Kidney glomerular epithelial cell (primary cell): ENCODE results near the gene ADGRE3.
"Not testable (repeated sequence)": the region's sequence is repeated elsewhere in the genome, so short reads cannot be mapped to it uniquely, and the experiment has no call there.

Experiments
- DNase-seq: peaks from one replicate; lab custom pipeline; 2025; lab: John Stamatoyannopoulos, UW

The ADGRE3 gene

GRCh38 chr19:14670408-14670807, 4.2 kb downstream of the ADGRE3 start:
- DNase-seq: no peak

- no peak for DNase-seq
Observed at GRCh38 chr19:14669940-14670339, 4.7 kb downstream of the ADGRE3 start.

- DNase-seq: no peak
Observed at GRCh38 chr19:14661372-14661924, 13.2 kb downstream of the ADGRE3 start.

GRCh38 chr19:14659874-14660489, 14.7 kb downstream of the ADGRE3 start:
- DNase-seq: no peak

- no peak for DNase-seq
Observed at GRCh38 chr19:14655726-14656125, 18.9 kb downstream of the ADGRE3 start.

GRCh38 chr19:14654786-14655560, 19.7 kb downstream of the ADGRE3 start:
- DNase-seq: no peak

- no peak for DNase-seq
Observed at GRCh38 chr19:14650161-14650560, 24.5 kb downstream of the ADGRE3 start.

GRCh38 chr19:14649020-14649419, 25.6 kb downstream of the ADGRE3 start:
- no peak for DNase-seq

- no peak for DNase-seq
Observed at GRCh38 chr19:14648506-14648905, 26.1 kb downstream of the ADGRE3 start.

GRCh38 chr19:14639536-14640277, 34.9 kb downstream of the ADGRE3 start:
- DNase-seq: no peak

GRCh38 chr19:14632286-14632685, 42.4 kb downstream of the ADGRE3 start:
- peak; percentile 2 for DNase-seq

GRCh38 chr19:14629557-14629956, 45.1 kb downstream of the ADGRE3 start:
- no peak for DNase-seq

GRCh38 chr19:14624491-14624890, 50.2 kb downstream of the ADGRE3 start:
- not testable (repeated sequence) for DNase-seq

GRCh38 chr19:14619404-14619803, 55.2 kb downstream of the ADGRE3 start:
- DNase-seq: no peak

- no peak for DNase-seq
Observed at GRCh38 chr19:14616407-14616806, 58.2 kb downstream of the ADGRE3 start.

GRCh38 chr19:14615623-14616022, 59.0 kb downstream of the ADGRE3 start:
- no peak for DNase-seq

- no peak for DNase-seq
Observed at GRCh38 chr19:14614099-14614412, 60.6 kb downstream of the ADGRE3 start.

GRCh38 chr19:14613399-14614098, 61.1 kb downstream of the ADGRE3 start:
- DNase-seq: not testable (repeated sequence)

GRCh38 chr19:14612657-14613056, 62.0 kb downstream of the ADGRE3 start:
- no peak for DNase-seq

GRCh38 chr19:14612242-14612641, 62.4 kb downstream of the ADGRE3 start:
- not testable (repeated sequence) for DNase-seq

- no peak for DNase-seq
Observed at GRCh38 chr19:14611051-14611450, 63.6 kb downstream of the ADGRE3 start.

- no peak for DNase-seq
Observed at GRCh38 chr19:14606627-14607026, 68.0 kb downstream of the ADGRE3 start.
